Trophoblast cell (in vitro differentiated cells and primary cell): ENCODE results near the gene RNF150.

Source experiments
- DNase-seq, 2 donors: peaks; one replicate each; pipeline ENCODE4 v3.0.0-alpha.2; 2016
- H2AFZ ChIP-seq: 2 replicates; pipeline ENCODE4 v1.6.1; 2013; ENCODE audit warnings: low read length, moderate library complexity, mild to moderate bottlenecking; ENCODE audit not compliant: insufficient read depth, poor library complexity
- H2AK5ac ChIP-seq: 2 replicates; pipeline ENCODE4 v1.6.1; 2013; ENCODE audit warnings: mild to moderate bottlenecking, low read length
- H2BK120ac ChIP-seq: 2 replicates; pipeline ENCODE4 v1.6.1; 2013; ENCODE audit warnings: low read length, mild to moderate bottlenecking, moderate library complexity; ENCODE audit not compliant: insufficient read depth, poor library complexity
- H2BK12ac ChIP-seq: 2 replicates; pipeline ENCODE4 v1.6.1; 2013; ENCODE audit warnings: mild to moderate bottlenecking, low read length, moderate library complexity
- H2BK5ac ChIP-seq: 2 replicates; pipeline ENCODE4 v1.6.1; 2013; ENCODE audit warnings: low read length, low read depth, moderate library complexity, mild to moderate bottlenecking; ENCODE audit not compliant: poor library complexity
- H3K14ac ChIP-seq: 2 replicates; pipeline ENCODE4 v1.6.1; 2013; ENCODE audit warnings: mild to moderate bottlenecking, low read length
- H3K18ac ChIP-seq: 2 replicates; pipeline ENCODE4 v1.6.1; 2013; ENCODE audit warnings: mild to moderate bottlenecking, low read length
- H3K23ac ChIP-seq: 2 replicates; pipeline ENCODE4 v1.6.1; 2013; ENCODE audit warnings: low read length
- H3K27ac ChIP-seq: 2 replicates; pipeline ENCODE4 v1.5.1; 2013; ENCODE audit warnings: low read depth, mild to moderate bottlenecking, inconsistent platforms, low read length, moderate library complexity
- H3K27me3 ChIP-seq: 2 replicates; pipeline ENCODE4 v1.6.1; 2013; ENCODE audit warnings: inconsistent platforms, mild to moderate bottlenecking, low read length, moderate library complexity; ENCODE audit not compliant: insufficient read depth
- H3K36me3 ChIP-seq, 2 experiments: 1 replicate in 1 of 2; 2 replicates in 1 of 2; pipeline ENCODE4 v1.6.1; 2013; ENCODE audit warnings: low read length in 2 of 2, mild to moderate bottlenecking in 2 of 2, moderate library complexity in 1 of 2; ENCODE audit not compliant: insufficient read depth in 2 of 2, control insufficient read depth in 1 of 2
- H3K4ac ChIP-seq: 2 replicates; pipeline ENCODE4 v1.6.1; 2013; ENCODE audit warnings: low read depth, mild to moderate bottlenecking, low read length, moderate library complexity
- H3K4me1 ChIP-seq, 2 experiments: 1 replicate in 1 of 2; 2 replicates in 1 of 2; pipeline ENCODE4 v1.6.1; 2013; ENCODE audit warnings: low read length in 2 of 2, mild to moderate bottlenecking in 2 of 2, moderate library complexity in 1 of 2; ENCODE audit not compliant: insufficient read depth in 2 of 2, control insufficient read depth in 1 of 2
- H3K4me2 ChIP-seq: 2 replicates; pipeline ENCODE4 v1.6.1; 2013; ENCODE audit warnings: inconsistent platforms, mild to moderate bottlenecking, low read length, moderate library complexity
- H3K4me3 ChIP-seq: 2 replicates; pipeline ENCODE4 v1.5.1; 2013; ENCODE audit warnings: mild to moderate bottlenecking, low read depth, low read length, inconsistent platforms
- H3K79me1 ChIP-seq: one replicate; pipeline ENCODE4 v1.6.1; 2013; ENCODE audit warnings: low read length
- H3K79me2 ChIP-seq: 2 replicates; pipeline ENCODE4 v1.6.1; 2013; ENCODE audit warnings: low read length, mild to moderate bottlenecking; ENCODE audit not compliant: control insufficient read depth, insufficient read depth, poor library complexity
- H3K9ac ChIP-seq: 2 replicates; pipeline ENCODE4 v1.6.1; 2013; ENCODE audit warnings: mild to moderate bottlenecking, low read length
- H3K9me3 ChIP-seq: 2 replicates; pipeline ENCODE4 v1.6.1; 2013; ENCODE audit warnings: low read depth, mild to moderate bottlenecking, control low read depth, inconsistent platforms, low read length; ENCODE audit not compliant: insufficient read depth
- H4K12ac ChIP-seq: 2 replicates; pipeline ENCODE4 v1.6.1; 2013; ENCODE audit warnings: low read depth, mild to moderate bottlenecking, low read length, moderate library complexity
- H4K8ac ChIP-seq: 2 replicates; pipeline ENCODE4 v1.6.1; 2013; ENCODE audit warnings: low read depth, mild to moderate bottlenecking, low read length, moderate library complexity
- H4K91ac ChIP-seq: one replicate; pipeline ENCODE4 v1.6.1; 2013; ENCODE audit warnings: low read depth, mild to moderate bottlenecking, low read length, moderate library complexity
- WGBS: extraction: QIAGEN DNeasy Blood & Tissue Kit; methylation state at CpG from one replicate; pipeline ENCODE4 v1.1.7; 2013; ENCODE audit warnings: missing lambda C conversion rate; ENCODE audit not compliant: insufficient read length, insufficient coverage; ENCODE audit errors: extremely low coverage; 5-methylcytosine and 5-hydroxymethylcytosine counted together

RNF150 gene

DNA sequence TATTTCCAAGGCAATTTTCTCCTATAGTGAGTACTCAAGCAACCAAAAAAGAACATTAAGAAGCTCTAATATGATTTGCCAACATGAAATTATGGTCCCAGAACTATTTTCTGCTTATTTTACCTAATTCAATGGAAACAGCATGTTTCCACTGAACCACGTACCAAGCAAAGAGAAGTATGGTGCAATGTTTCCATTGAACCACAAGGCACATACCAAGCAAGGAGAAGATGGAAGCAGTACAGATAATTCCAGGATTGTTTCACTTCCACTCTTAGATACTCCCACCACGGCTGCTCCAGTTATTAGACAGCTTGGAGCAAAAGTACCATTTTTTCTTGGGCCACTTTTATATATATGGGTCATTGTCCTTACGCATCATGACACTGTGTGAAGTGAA is 164.9 kb downstream of the RNF150 start:
- Histone ChIP-seq H3K79me2 (no peaks in the 10 kb centered on the region), H3K36me3 (no peaks in the 10 kb centered on the region), H4K12ac (no peak overlapping the region), H3K27me3 (no peaks in the 10 kb centered on the region), H3K14ac (no peak overlapping the region), H2BK12ac (no peak overlapping the region), H3K4ac (no peak overlapping the region), H2BK120ac (no peak overlapping the region), H2AFZ (no peak overlapping the region), H4K8ac (no peak overlapping the region), H3K4me1 (no peaks in the 10 kb centered on the region), H3K9me3 (no peaks in the 10 kb centered on the region), H3K4me3 (no peak overlapping the region), H3K9ac (no peak overlapping the region), H4K91ac (no peak overlapping the region), H3K4me2 (no peak overlapping the region), H2BK5ac (no peak overlapping the region), H2AK5ac (no peak overlapping the region), H3K79me1 (no peaks in the 10 kb centered on the region), H3K18ac (no peak overlapping the region), H3K27ac (no peak overlapping the region), H3K23ac (no peak overlapping the region)
- DNase-seq, result no peak
- no CpG with 5 or more reads among the region's 3 CpGs for WGBS

DNA sequence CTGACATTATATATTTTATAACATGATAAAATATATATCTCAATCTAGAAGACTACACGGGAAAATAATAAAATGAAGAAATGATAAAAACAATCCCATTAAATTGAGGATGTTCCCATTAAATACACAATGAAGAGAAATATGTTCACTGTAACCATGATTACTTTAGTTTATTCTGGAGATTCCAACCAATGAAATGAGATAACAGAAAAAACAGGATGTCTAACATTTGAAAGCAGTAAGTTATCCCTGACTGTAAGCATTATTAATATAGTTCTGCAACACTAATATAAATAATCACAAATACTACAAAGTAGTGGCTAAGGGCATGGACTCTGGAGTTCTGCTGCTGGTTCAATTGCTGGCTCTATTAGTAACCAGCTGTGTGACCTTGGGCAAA is 169.4 kb downstream of the RNF150 start:
- no peak overlapping the region for H2AFZ ChIP-seq
- WGBS, result no CpG with 5 or more reads among the region's 1 CpG

DNA sequence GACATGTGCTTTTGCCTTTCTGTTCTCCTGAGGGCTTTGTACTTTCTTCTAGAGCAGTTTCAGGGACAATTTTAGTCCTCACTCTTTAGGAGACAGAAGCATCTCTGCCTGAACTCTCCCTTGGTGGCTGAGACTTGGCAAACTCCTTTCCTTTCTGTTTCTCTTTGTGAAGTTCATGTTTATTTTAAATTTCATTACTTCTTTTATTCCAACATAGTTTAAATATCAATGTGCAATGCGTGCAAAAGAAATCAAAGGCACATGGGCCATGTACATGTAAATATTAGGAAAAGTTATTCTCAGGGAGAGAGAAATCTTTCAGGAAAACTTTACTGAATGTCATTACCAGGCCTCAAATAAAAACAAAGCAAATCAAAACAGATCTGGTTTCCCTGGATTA is 177.6 kb downstream of the RNF150 start:
- H3K4me3 ChIP-seq, result no peak overlapping the region

More for the DNA sequence above, 169.4 kb downstream of the RNF150 start:
- Histone ChIP-seq H3K4me1 (no peaks in the 10 kb centered on the region), H3K23ac (no peak overlapping the region), H3K4ac (no peak overlapping the region), H3K79me1 (no peaks in the 10 kb centered on the region), H3K27ac (no peak overlapping the region), H2BK120ac (no peak overlapping the region), H3K4me2 (no peak overlapping the region), H4K91ac (no peak overlapping the region), H4K8ac (no peak overlapping the region), H3K4me3 (no peak overlapping the region), H3K14ac (no peak overlapping the region), H3K18ac (no peak overlapping the region), H3K9me3 (no peaks in the 10 kb centered on the region), H2BK5ac (no peak overlapping the region), H4K12ac (no peak overlapping the region), H2BK12ac (no peak overlapping the region), H3K27me3 (no peaks in the 10 kb centered on the region), H3K79me2 (no peaks in the 10 kb centered on the region), H3K9ac (no peak overlapping the region), H3K36me3 (no peaks in the 10 kb centered on the region), H2AK5ac (no peak overlapping the region)
- DNase-seq, result no peak

DNA sequence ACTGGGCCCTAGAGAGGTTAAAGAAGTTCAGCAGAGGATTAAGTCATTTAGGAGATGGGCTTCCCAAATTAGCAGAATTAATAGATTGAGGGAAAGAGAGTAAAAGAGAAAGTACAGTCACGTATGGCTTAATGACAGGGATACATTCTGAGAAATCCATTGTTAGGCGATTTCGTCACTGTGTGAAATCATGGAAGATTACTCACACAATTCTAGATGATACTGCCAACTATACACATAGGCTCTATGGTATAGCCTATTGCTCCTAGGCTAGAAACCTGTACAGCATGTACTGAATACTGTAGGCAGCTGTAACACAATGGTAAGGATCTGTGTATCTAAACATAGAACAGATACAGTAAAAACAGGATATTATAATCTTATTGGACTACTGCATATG is 180.6 kb downstream of the RNF150 start:
- Histone ChIP-seq H3K79me1 (no peaks in the 10 kb centered on the region), H3K27me3 (no peaks in the 10 kb centered on the region), H3K4me1 (no peaks in the 10 kb centered on the region), H2BK12ac (no peak overlapping the region), H3K9ac (no peak overlapping the region), H4K8ac (no peak overlapping the region), H2BK120ac (no peak overlapping the region), H3K4ac (no peak overlapping the region), H3K36me3 (no peaks in the 10 kb centered on the region), H3K9me3 (no peaks in the 10 kb centered on the region), H3K27ac (no peak overlapping the region), H3K4me3 (no peak overlapping the region), H4K12ac (no peak overlapping the region), H3K18ac (no peak overlapping the region), H4K91ac (no peak overlapping the region), H2AK5ac (no peak overlapping the region), H3K14ac (no peak overlapping the region), H3K4me2 (no peak overlapping the region), H3K79me2 (no peaks in the 10 kb centered on the region), H3K23ac (no peak overlapping the region), H2BK5ac (no peak overlapping the region), H2AFZ (no peak overlapping the region)
- DNase-seq, result peak; percentile 42 to 83
- WGBS, result no CpG with 5 or more reads among the region's 3 CpGs

More for the DNA sequence above, 177.6 kb downstream of the RNF150 start:
- no peaks in the 10 kb centered on the region for H3K9me3 ChIP-seq
- no CpG with 5 or more reads among the region's 1 CpG for WGBS
- H3K27ac ChIP-seq, result no peak overlapping the region
- H3K36me3 ChIP-seq, result no peaks in the 10 kb centered on the region
- H4K12ac ChIP-seq, result no peak overlapping the region
- no peak overlapping the region for H4K8ac ChIP-seq
- no peaks in the 10 kb centered on the region for H3K79me2 ChIP-seq
- no peak overlapping the region for H2BK12ac ChIP-seq
- no peak overlapping the region for H3K9ac ChIP-seq
- no peak overlapping the region for H3K4ac ChIP-seq
- no peak overlapping the region for H2AK5ac ChIP-seq
- H3K18ac ChIP-seq, result no peak overlapping the region
- DNase-seq, result no peak
- no peak overlapping the region for H2BK5ac ChIP-seq
- H3K23ac ChIP-seq, result no peak overlapping the region
- H3K27me3 ChIP-seq, result no peaks in the 10 kb centered on the region
- H4K91ac ChIP-seq, result no peak overlapping the region
- H3K4me1 ChIP-seq, result no peaks in the 10 kb centered on the region
- no peak overlapping the region for H3K4me2 ChIP-seq
- H3K79me1 ChIP-seq, result no peaks in the 10 kb centered on the region
- no peak overlapping the region for H3K14ac ChIP-seq
- H2AFZ ChIP-seq, result no peak overlapping the region
- H2BK120ac ChIP-seq, result no peak overlapping the region
